ENCODE results near the gene ROBO3. TPM values are rescaled to one million over a fixed set of nuclear protein-coding genes. Genes with fewer than 3 reads are reported as not detected.
A peak's percentile ranks its signal among the peaks of the same experiment; 100 is the strongest.

The ROBO3 gene
- total RNA-seq, 1 experiment from 2014 or later: 6.2 TPM

- CTCF ChIA-PET: no interaction called here
- no TSS peak for BruUV-seq (replicated peaks)
- no peaks in the 10 kb centered on the region for H3K9me3 Mint-ChIP-seq (ENCODE audit: unreplicated experiment)
Measured at GRCh38 chr11:124872741-124873140, 7.5 kb downstream of the ROBO3 start.

GRCh38 chr11:124873951-124874350 is 8.7 kb downstream of the ROBO3 start:
- ChIA-PET CTCF (interaction anchor here (1.0 to 1.6 kb wide), 2 partner anchors 8 to 37 kb away, joined by 3 to 4 read pairs; no protein-coding TSS in a partner anchor), POLR2A (no interaction called here)
- peaks cover 33% of the 10 kb centered on the region for H3K27me3 Mint-ChIP-seq (ENCODE audit: insufficient read depth, unreplicated experiment)
- H3K4me1 ChIP-seq: 0 out of 2 replicates have a peak, but pooled peaks cover 4% of the 10 kb centered on the region
- H3K36me3 ChIP-seq (ENCODE audit: control insufficient read depth, insufficient read depth, low read length): no peaks in the 10 kb centered on the region
- no TSS peak for BruUV-seq (replicated peaks)
- H3K9me3 ChIP-seq: no peaks in the 10 kb centered on the region
- H3K36me3 Mint-ChIP-seq (ENCODE audit: insufficient read depth, unreplicated experiment): no peaks in the 10 kb centered on the region
- no peak overlapping the region for H3K4me3 Mint-ChIP-seq (ENCODE audit: unreplicated experiment)
- no peaks in the 10 kb centered on the region for H3K9me3 Mint-ChIP-seq (ENCODE audit: unreplicated experiment)
- TF ChIP-seq CTCF (IDR thresholded peaks at IDR 0.05; ENCODE audit: insufficient read depth in 1 of 2, low read depth in 1 of 2, low read length in 1 of 2, severe bottlenecking in 1 of 2, unreplicated experiment in 1 of 2): no peak
- intact Hi-C loops (cut with micrococcal nuclease; ENCODE audit: unreplicated experiment): no loop called here
- no peak overlapping the region for H3K27ac Mint-ChIP-seq (ENCODE audit: unreplicated experiment)
- H3K4me3 ChIP-seq (ENCODE audit: low read depth, low read length): no peak overlapping the region
- H3K4me1 Mint-ChIP-seq (ENCODE audit: low read depth, unreplicated experiment): peaks cover 12% of the 10 kb centered on the region
- H3K27me3 ChIP-seq (replicated peaks; ENCODE audit: control insufficient read depth, insufficient read depth, low read length): peaks cover 4% of the 10 kb centered on the region
- DNase-seq: peak in 1 of 2 experiments; percentile 27

More at GRCh38 chr11:124872741-124873140, 7.5 kb downstream of the ROBO3 start:
- H3K27ac Mint-ChIP-seq (ENCODE audit: unreplicated experiment): no peak overlapping the region
- no peak for TF ChIP-seq CTCF (IDR thresholded peaks at IDR 0.05; ENCODE audit: insufficient read depth in 1 of 2, low read depth in 1 of 2, low read length in 1 of 2, severe bottlenecking in 1 of 2, unreplicated experiment in 1 of 2)
- intact Hi-C loops (cut with micrococcal nuclease; ENCODE audit: unreplicated experiment): no loop called here
- Histone ChIP-seq H3K27me3 (replicated peaks; ENCODE audit: control insufficient read depth, insufficient read depth, low read length) (peaks cover 4% of the 10 kb centered on the region), H3K9me3 (no peaks in the 10 kb centered on the region), H3K36me3 (ENCODE audit: control insufficient read depth, insufficient read depth, low read length) (no peaks in the 10 kb centered on the region), H3K4me3 (ENCODE audit: low read depth, low read length) (no peak overlapping the region), H3K4me1 (0 out of 2 replicates have a peak, but pooled peaks cover 4% of the 10 kb centered on the region)
- H3K4me3 Mint-ChIP-seq (ENCODE audit: unreplicated experiment): no peak overlapping the region
- peaks cover 8% of the 10 kb centered on the region for H3K4me1 Mint-ChIP-seq (ENCODE audit: low read depth, unreplicated experiment)
- H3K36me3 Mint-ChIP-seq (ENCODE audit: insufficient read depth, unreplicated experiment): no peaks in the 10 kb centered on the region
- POLR2A ChIA-PET: no interaction called here
- H3K27me3 Mint-ChIP-seq (ENCODE audit: insufficient read depth, unreplicated experiment): peaks cover 35% of the 10 kb centered on the region
- DNase-seq: peak in 1 of 2 experiments; percentile 38

- Histone ChIP-seq H3K4me3 (ENCODE audit: low read depth, low read length) (no peak overlapping the region), H3K36me3 (ENCODE audit: control insufficient read depth, insufficient read depth, low read length) (no peaks in the 10 kb centered on the region), H3K27me3 (replicated peaks; ENCODE audit: control insufficient read depth, insufficient read depth, low read length) (peaks cover 4% of the 10 kb centered on the region), H3K4me1 (0 out of 2 replicates have a peak, but pooled peaks cover 4% of the 10 kb centered on the region), H3K9me3 (no peaks in the 10 kb centered on the region)
- BruUV-seq (replicated peaks): no TSS peak
- TF ChIP-seq CTCF (IDR thresholded peaks at IDR 0.05; ENCODE audit: insufficient read depth in 1 of 2, low read depth in 1 of 2, low read length in 1 of 2, severe bottlenecking in 1 of 2, unreplicated experiment in 1 of 2): no peak
- ChIA-PET POLR2A (no interaction called here), CTCF (interaction anchor here (1.0 to 1.6 kb wide), 2 partner anchors 8 to 38 kb away, joined by 3 to 4 read pairs; no protein-coding TSS in a partner anchor)
- peak in 1 of 2 experiments; percentile 32 for DNase-seq
- no peaks in the 10 kb centered on the region for H3K9me3 Mint-ChIP-seq (ENCODE audit: unreplicated experiment)
- peak overlapping the region; percentile 80 for H3K4me3 Mint-ChIP-seq (ENCODE audit: unreplicated experiment)
- peaks cover 12% of the 10 kb centered on the region for H3K4me1 Mint-ChIP-seq (ENCODE audit: low read depth, unreplicated experiment)
- H3K27ac Mint-ChIP-seq (ENCODE audit: unreplicated experiment): no peak overlapping the region
- peaks cover 29% of the 10 kb centered on the region for H3K27me3 Mint-ChIP-seq (ENCODE audit: insufficient read depth, unreplicated experiment)
- intact Hi-C loops (cut with micrococcal nuclease; ENCODE audit: unreplicated experiment): no loop called here
- no peaks in the 10 kb centered on the region for H3K36me3 Mint-ChIP-seq (ENCODE audit: insufficient read depth, unreplicated experiment)
Measured at GRCh38 chr11:124874571-124875255, 9.5 kb downstream of the ROBO3 start.
